NCI-H2171 (cell line): ENCODE data around the gene PNPLA1.
"Not testable (repeated sequence)": the region's sequence is repeated elsewhere in the genome, so short reads cannot be mapped to it uniquely, and the experiment has no call there.

Source experiments
- DNase-seq: peaks from one replicate; lab custom pipeline; 2025; lab: John Stamatoyannopoulos, UW

The PNPLA1 gene

GRCh38 chr6:36336208-36336710 is 66.4 kb downstream of the PNPLA1 start:
- DNase-seq, result no peak

DNA sequence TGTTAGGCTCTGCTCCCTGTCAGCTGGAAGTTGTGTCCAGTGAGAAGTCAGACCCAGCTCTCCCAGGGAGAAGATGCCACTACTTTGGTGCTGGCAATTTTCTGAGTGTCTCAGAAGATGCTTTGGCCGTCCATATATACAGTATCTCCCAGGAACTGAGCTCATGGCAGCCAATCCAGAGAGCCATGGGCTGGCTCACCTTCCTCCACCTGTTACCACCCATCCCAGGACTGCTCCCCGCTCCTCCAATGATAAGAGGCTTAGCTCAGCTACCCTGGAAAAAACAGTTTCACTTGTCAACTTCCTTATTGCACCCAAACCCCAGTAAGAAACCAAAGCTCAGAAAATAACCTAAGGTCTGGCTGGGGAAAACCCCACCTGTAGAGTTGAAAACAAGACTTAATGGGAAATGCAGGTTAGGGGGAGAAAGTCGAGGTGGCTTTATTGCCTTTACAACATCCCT is 67.0 kb downstream of the PNPLA1 start, which contains the start of gene BNIP5:
Gene BNIP5 (minus strand): TSS at position 110 of the 463 bp plus-strand sequence. CDS start 6,198 bp downstream, outside the sequence.
- DNase-seq, result no peak

GRCh38 chr6:36337814-36338213 is 68.0 kb downstream of the PNPLA1 start:
- DNase-seq, result no peak

- DNase-seq, result not testable (repeated sequence)
Observed at GRCh38 chr6:36338223-36338622, 68.4 kb downstream of the PNPLA1 start.

GRCh38 chr6:36339146-36339545 is 69.3 kb downstream of the PNPLA1 start:
- DNase-seq, result no peak

GRCh38 chr6:36340306-36340617 is 70.4 kb downstream of the PNPLA1 start:
- no peak for DNase-seq

- DNase-seq, result peak; percentile 44
Observed at GRCh38 chr6:36340618-36341454, 71.0 kb downstream of the PNPLA1 start.

- DNase-seq, result no peak
Observed at GRCh38 chr6:36343109-36343680, 73.3 kb downstream of the PNPLA1 start.

DNA sequence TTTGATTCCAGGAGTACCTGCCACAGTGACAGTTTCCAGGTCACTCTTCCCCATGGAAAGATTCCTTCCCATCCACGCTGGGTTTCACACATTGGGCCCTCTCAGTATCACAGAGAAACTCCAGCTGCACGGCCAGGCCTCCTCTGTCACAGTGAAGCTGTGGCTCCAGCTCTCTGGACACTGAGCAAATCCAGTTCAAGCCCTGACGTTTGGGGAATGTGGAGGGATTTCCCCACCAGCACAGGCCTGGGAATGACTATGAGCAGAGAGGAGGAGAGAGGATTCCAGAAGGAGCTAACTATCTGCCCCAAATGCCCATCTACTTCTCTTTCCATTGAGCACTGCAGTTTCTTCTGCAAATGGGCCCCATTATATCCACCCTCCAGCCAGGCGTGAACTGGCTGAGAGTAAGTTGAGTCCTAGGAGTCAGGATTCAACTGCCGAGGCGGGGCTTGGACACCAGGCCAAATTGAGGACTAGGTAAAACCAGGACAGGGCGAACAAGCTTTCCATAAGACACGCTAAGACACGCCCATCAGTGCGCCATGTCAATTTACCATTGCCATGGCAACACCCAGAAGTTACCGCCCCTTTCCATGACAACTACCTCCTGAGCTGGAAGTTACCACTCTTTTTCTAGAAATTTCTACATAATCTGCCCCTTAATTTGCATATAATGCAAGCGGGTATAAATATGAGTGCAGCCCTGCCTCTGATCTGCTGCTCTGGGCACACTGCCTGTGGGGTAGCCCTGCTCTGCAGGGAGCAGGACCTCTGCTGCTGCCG is 76.0 kb downstream of the PNPLA1 start:
- DNase-seq, result no peak

DNA sequence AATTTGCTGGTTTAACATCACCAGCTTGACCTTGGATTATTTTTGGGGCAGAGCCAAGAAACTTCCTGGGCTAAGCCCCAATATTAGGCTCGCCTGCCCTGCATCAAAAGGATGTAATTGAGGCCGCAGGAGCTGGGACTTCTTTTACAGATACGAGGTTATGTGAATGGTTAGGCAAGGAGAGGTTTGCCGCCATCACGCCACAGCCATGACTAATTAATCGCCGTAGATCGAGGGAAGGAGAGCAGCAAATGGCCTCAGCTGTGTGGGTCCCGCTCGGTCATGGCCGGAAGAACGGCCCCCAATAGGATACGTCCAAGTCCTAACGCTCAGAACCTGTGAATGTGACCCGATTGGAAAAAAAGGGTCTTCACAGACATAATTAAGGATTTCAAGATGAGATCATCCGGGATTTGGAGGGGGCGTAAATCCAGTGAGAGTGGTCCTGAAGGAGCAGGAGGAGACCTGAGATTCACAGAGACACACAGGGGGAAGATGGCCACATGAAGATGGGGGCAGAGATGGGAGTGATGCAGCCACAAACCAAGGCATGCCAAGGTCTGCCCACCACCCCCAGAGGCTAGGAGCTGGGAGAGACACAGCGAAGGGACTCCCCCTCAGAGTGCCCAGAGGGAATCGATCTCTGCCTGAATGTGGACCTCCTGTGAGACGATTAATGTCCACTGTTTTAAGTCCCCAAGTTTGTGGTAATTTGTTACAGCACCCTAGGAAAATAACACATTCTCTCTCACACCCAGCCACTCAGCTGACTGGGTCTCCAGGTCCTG is 76.8 kb downstream of the PNPLA1 start:
- DNase-seq, result no peak

DNA sequence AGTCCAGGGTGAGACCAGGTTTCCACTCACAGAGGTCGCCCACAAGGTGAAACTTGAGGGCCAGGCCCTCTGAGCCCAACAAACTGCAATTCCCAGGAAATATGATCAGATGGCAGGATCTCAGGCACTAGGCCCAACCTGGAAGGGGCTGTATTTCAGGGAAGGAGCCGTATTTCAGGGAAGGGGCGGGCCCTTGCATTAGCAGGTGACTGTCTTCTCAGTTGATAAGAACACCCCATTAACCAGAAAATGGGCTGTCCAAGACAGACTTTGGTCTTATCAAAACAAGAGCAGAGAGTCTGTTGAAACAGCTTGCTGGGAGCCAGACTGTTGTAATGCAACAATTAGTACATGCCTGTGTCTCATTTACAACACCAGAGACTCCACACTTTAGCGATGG is 77.8 kb downstream of the PNPLA1 start:
- DNase-seq, result no peak

GRCh38 chr6:36349240-36349639 is 79.4 kb downstream of the PNPLA1 start:
- peak; percentile 89 for DNase-seq

- DNase-seq, result no peak
Observed at GRCh38 chr6:36350082-36350481, 80.2 kb downstream of the PNPLA1 start.

GRCh38 chr6:36350681-36351571 is 81.1 kb downstream of the PNPLA1 start:
- DNase-seq, result no peak

- DNase-seq, result no peak
Observed at GRCh38 chr6:36352477-36353157, 82.8 kb downstream of the PNPLA1 start.

DNA sequence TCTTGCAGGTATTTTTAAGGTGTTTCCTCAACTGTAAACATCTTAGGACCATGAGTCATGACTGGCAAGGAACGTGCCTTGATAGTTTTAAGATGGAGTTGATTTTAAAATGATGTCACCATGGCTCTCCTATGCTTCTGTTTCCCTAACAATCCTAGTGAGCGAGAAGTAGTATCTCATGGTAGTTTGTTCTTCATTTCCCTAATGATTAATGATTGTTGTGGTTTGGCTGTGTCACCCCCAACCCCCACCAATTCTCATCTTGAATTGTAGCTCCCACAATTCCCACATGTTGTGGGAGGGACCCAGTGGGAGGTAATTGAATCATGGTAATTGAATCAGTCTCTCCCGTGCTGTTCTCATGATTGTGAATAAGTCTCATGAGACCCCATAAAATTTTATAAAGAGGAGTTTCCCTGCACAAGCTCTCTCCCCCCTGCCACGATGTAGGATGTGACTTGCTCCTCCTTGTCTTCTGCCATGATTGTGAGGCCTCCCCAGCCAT is 83.6 kb downstream of the PNPLA1 start:
- DNase-seq, result no peak

DNA sequence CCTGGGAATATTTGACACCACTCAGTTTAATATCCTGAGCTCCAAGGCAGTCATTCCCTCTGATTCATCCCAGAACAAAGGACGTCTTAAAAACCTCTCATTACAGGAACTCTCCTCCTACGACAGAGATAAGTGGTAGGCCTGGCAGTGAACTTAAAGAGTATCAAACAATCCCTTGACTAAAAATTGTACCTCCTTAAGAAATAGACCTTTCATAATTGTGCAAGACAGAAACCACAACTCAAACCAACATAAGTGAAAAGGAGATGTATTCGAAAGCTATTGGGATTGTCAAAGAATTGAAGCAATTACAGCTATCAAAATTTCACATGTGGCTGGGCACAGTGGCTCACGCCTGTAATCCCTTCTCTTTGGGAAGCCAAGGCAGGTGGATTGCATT is 86.0 kb downstream of the PNPLA1 start:
- DNase-seq, result no peak

DNA sequence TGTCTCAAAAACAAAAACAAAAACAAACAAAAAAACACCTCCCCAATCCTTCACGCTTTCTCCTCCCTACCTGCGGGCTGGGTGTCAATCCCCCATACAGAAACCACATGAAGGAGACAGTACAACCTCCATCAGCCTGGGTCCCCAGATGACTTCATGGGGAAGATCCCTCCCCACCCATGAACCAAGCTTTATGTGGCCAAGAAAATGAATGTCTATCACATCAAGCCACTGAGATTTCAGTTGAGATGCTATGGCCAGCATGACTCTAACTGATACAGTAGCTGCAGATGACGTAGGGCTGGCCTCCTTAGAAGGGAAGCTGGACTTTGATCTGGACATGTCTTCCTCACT is 88.0 kb downstream of the PNPLA1 start:
- DNase-seq, result no peak
